Stimulated activated naive CD8-positive, alpha-beta T cell treated with anti-CD3 and anti-CD28 coated beads, Interleukin-15, Interleukin-2, amounts not matched to agents 100 U/mL and 50 U/mL, for 24 hours (primary cell): ENCODE results near the gene LZTR1.
"Not testable (repeated sequence)": the region's sequence is repeated elsewhere in the genome, so short reads cannot be mapped to it uniquely, and the experiment has no call there.

Source experiments
- ATAC-seq: fragments of 150-1000 bp; cut with Tn5 transposase; one replicate; pipeline ENCODE4 v1.10.0; 2021
- DNase-seq: peaks from one replicate; pipeline ENCODE4 v3.0.0; 2021

Gene LZTR1

GRCh38 chr22:20996598-20997535 is 14.8 kb downstream of the LZTR1 start:
- ATAC-seq (no peak), DNase-seq (no peak)

GRCh38 chr22:20997536-20998257 is 15.6 kb downstream of the LZTR1 start:
- no peak for DNase-seq
- ATAC-seq, result no peak

GRCh38 chr22:20998411-20999336 is 16.6 kb downstream of the LZTR1 start:
- no peak for DNase-seq

GRCh38 chr22:20999350-21000206 is 17.5 kb downstream of the LZTR1 start:
- DNase-seq (no peak), ATAC-seq (no peak)

More at GRCh38 chr22:20998411-20999336, 16.6 kb downstream of the LZTR1 start:
- ATAC-seq, result no peak

GRCh38 chr22:21000207-21000986 is 18.3 kb downstream of the LZTR1 start:
- no peak for ATAC-seq

GRCh38 chr22:21000987-21001600 is 19.0 kb downstream of the LZTR1 start:
- ATAC-seq (no peak), DNase-seq (no peak)

More at GRCh38 chr22:21000207-21000986, 18.3 kb downstream of the LZTR1 start:
- DNase-seq, result no peak

GRCh38 chr22:21001601-21002325 is 19.7 kb downstream of the LZTR1 start, which contains the start of gene THAP7:
THAP7 (minus strand) TSS chr22:21002118; CDS start chr22:21001911, 207 bp downstream.
- DNase-seq (peak; percentile 97), ATAC-seq (peak; percentile 93)

GRCh38 chr22:21003782-21004181 is 21.7 kb downstream of the LZTR1 start:
- DNase-seq (no peak), ATAC-seq (no peak)

- DNase-seq, ATAC-seq: not testable (repeated sequence)
These were observed 27.1 kb downstream of the LZTR1 start for GRCh38 chr22:21009208-21009607.

GRCh38 chr22:21009638-21010425 is 27.7 kb downstream of the LZTR1 start:
- no peak for DNase-seq
- ATAC-seq, result no peak

GRCh38 chr22:21010426-21011113 is 28.5 kb downstream of the LZTR1 start:
- DNase-seq (no peak), ATAC-seq (no peak)

GRCh38 chr22:21012446-21013407 is 30.6 kb downstream of the LZTR1 start:
- DNase-seq, result no peak
- no peak for ATAC-seq

GRCh38 chr22:21013657-21014201 is 31.6 kb downstream of the LZTR1 start:
- ATAC-seq, result no peak
- no peak for DNase-seq

GRCh38 chr22:21014202-21014725 is 32.2 kb downstream of the LZTR1 start:
- DNase-seq (peak; percentile 92), ATAC-seq (peak; percentile 96)

- DNase-seq (no peak), ATAC-seq (no peak)
These were observed 32.8 kb downstream of the LZTR1 start, which contains the start of gene P2RX6 for GRCh38 chr22:21014726-21015465. P2RX6 (plus strand) TSS chr22:21015165; CDS start chr22:21015175, 10 bp downstream.
